K562 (cell line): ENCODE data around the gene CDC45. TPM values are rescaled to one million over a fixed set of nuclear protein-coding genes. Genes with fewer than 3 reads are reported as not detected.
A peak's percentile ranks its signal among the peaks of the same experiment; 100 is the strongest.

Experiments
- ARNT ChIP-seq, 2 experiments: fragments of 450-650 bp; IDR thresholded peaks; 2 replicates each; pipeline ENCODE4 v1.6.1; 2016; ENCODE audit warnings: mild to moderate bottlenecking in 1 of 2
- CHCHD3 ChIP-seq: fragments of 250-450 bp; sonication (Bioruptor Pico); IDR thresholded peaks from 2 replicates; pipeline ENCODE4 v2.1.2; 2022; ENCODE audit warnings: mild to moderate bottlenecking
- CSDE1 ChIP-seq, 2 experiments: fragments of 450-650 bp; IDR thresholded peaks; 2 replicates each; pipeline ENCODE4 v1.6.1; 2016; ENCODE audit warnings: mild to moderate bottlenecking in 1 of 2
- DPF2 ChIP-seq: fragments of 450-650 bp; IDR thresholded peaks from 2 replicates; pipeline ENCODE4 v1.6.1; 2016
- HMBOX1 ChIP-seq: sonication (generic); IDR thresholded peaks from 2 replicates; pipeline ENCODE4 v1.6.1; 2016
- IRF2 ChIP-seq: sonication (generic); formaldehyde crosslinking; IDR thresholded peaks from 2 replicates; pipeline ENCODE4 v1.8.1; 2022; ENCODE audit warnings: mild to moderate bottlenecking, missing genetic modification reagents
- KDM2B ChIP-seq: fragments of 250-450 bp; sonication (Bioruptor Pico); IDR thresholded peaks from 2 replicates; pipeline ENCODE4 v1.8.0; 2021; ENCODE audit warnings: mild to moderate bottlenecking, moderate library complexity
- KDM4B ChIP-seq, 2 experiments: fragments of 450-650 bp in 1 of 2; sonication (generic) in 1 of 2; IDR thresholded peaks; 2 replicates each; pipeline ENCODE4 v1.6.1; 2016 to 2017; ENCODE audit warnings: borderline replicate concordance in 2 of 2, antibody characterized with exemption in 1 of 2, low read depth in 1 of 2, mild to moderate bottlenecking in 1 of 2
- KLF16 ChIP-seq: IDR thresholded peaks from 2 replicates; pipeline ENCODE4 v1.6.1; 2016; ENCODE audit warnings: antibody characterized with exemption
- LEF1 ChIP-seq: fragments of 450-650 bp; IDR thresholded peaks from 2 replicates; pipeline ENCODE4 v1.6.1; 2016; ENCODE audit warnings: mild to moderate bottlenecking
- MED1 ChIP-seq: sonication (generic); formaldehyde crosslinking; IDR thresholded peaks from 2 replicates; pipeline ENCODE4 v1.8.1; 2023; ENCODE audit warnings: missing genetic modification reagents, borderline replicate concordance
- NFE2 ChIP-seq: IDR thresholded peaks from 2 replicates; pipeline ENCODE4 v1.6.1; 2014; ENCODE audit warnings: antibody characterized with exemption, low read depth
- POLR2H ChIP-seq: IDR thresholded peaks from 2 replicates; pipeline ENCODE4 v1.6.1; 2016; ENCODE audit warnings: missing genetic modification characterization, low read depth, mild to moderate bottlenecking, control low read depth, missing compliant biosample characterization, moderate library complexity
- SRF ChIP-seq, 2 experiments: fragments of 250-450, 450-650 bp in 1 of 2; sonication (Bioruptor Pico) in 1 of 2; sonication (generic) in 1 of 2; formaldehyde crosslinking; IDR thresholded peaks; 2 replicates each; pipeline versions ENCODE4 v1.5.0 to v1.5.1; 2020 to 2022; ENCODE audit warnings: mild to moderate bottlenecking in 1 of 2, missing genetic modification reagents in 1 of 2
- SRSF3 ChIP-seq: fragments of 200-400 bp; formaldehyde crosslinking; IDR thresholded peaks from 2 replicates; pipeline ENCODE4 v1.6.1; 2016; ENCODE audit warnings: mild to moderate bottlenecking, low read length, moderate library complexity; ENCODE audit not compliant: insufficient read depth
- TOE1 ChIP-seq, 2 experiments: fragments of 450-650 bp in 1 of 2; sonication (generic) in 1 of 2; formaldehyde crosslinking in 1 of 2; IDR thresholded peaks; 2 replicates each; pipeline versions ENCODE4 v1.7.1 to v1.8.0; 2016 to 2022; ENCODE audit warnings: borderline replicate concordance in 2 of 2, mild to moderate bottlenecking in 2 of 2, antibody characterized with exemption in 1 of 2, inconsistent platforms in 1 of 2, low read depth in 1 of 2, missing genetic modification reagents in 1 of 2, moderate library complexity in 1 of 2
- U2AF1 ChIP-seq: fragments of 200-400 bp; formaldehyde crosslinking; optimal IDR thresholded peaks from 2 replicates; pipeline ENCODE3; 2017; ENCODE audit warnings: mild to moderate bottlenecking, low read depth, low read length, moderate library complexity
- ZKSCAN8 ChIP-seq: fragments of 200-800 bp; sonication (Bioruptor generic); IDR thresholded peaks from 2 replicates; pipeline ENCODE4 v1.6.1; 2016; ENCODE audit warnings: missing genetic modification characterization, missing compliant biosample characterization
- ZNF41 ChIP-seq: fragments of 250-450 bp; sonication (Bioruptor Pico); conservative IDR thresholded peaks from 2 replicates; pipeline ENCODE4 v1.4.0; 2020; ENCODE audit warnings: mild to moderate bottlenecking
- polyA plus RNA-seq, 8 experiments: library from polyadenylated mRNA; depleted of rRNA in 4 of 8; stranded (reverse) in 5 of 8; unstranded in 3 of 8; fragments of >200 nt; fragmentation: Nextera tagmentation in 2 of 8; fragmentation: Illumina TruSeq in 1 of 8; extraction: Ambion mirVana in 2 of 8; extraction: Trizol in 1 of 8; gene quantifications; 2 replicates each; pipeline versions ENCODE4 v1.2.1 to v1.2.3, GENCODE V29; 2011 to 2014; ENCODE audit warnings: inconsistent platforms in 1 of 8, missing spikeins in 1 of 8
- total RNA-seq, 7 experiments: library from RNA; depleted of rRNA in 6 of 7; stranded (reverse); fragments of >200 nt in 6 of 7; fragmentation: Illumina TruSeq in 2 of 7; extraction: Trizol in 2 of 7; gene quantifications; 2 replicates each; pipeline versions ENCODE4 v1.2.1 to v1.2.3, GENCODE V29; 2011 to 2021; ENCODE audit warnings: low replicate concordance in 1 of 7
- TF ChIP-seq, protein P1 (sequence below), 3 experiments: fragments of 200-800 bp in 1 of 3; sonication (Bioruptor generic) in 1 of 3; sonication (generic) in 1 of 3; formaldehyde crosslinking in 1 of 3; IDR thresholded peaks; 2 replicates each; pipeline versions ENCODE4 v1.6.1 to v1.8.0; 2016 to 2022; ENCODE audit warnings: mild to moderate bottlenecking in 2 of 3, missing compliant biosample characterization in 2 of 3, missing genetic modification characterization in 2 of 3, missing genetic modification reagents in 1 of 3
- TF ChIP-seq, protein P2 (sequence below): fragments of 250-450 bp; sonication (Bioruptor Pico); IDR thresholded peaks from 2 replicates; pipeline ENCODE4 v1.9.0; 2021; ENCODE audit warnings: mild to moderate bottlenecking, inconsistent platforms

CDC45 gene
- total and polyA plus RNA-seq, 9 of the 15 experiments (the other 6 are each of a cell fraction or from before 2014, with no cell fraction given): 251 to 580 (median 410) TPM

DNA sequence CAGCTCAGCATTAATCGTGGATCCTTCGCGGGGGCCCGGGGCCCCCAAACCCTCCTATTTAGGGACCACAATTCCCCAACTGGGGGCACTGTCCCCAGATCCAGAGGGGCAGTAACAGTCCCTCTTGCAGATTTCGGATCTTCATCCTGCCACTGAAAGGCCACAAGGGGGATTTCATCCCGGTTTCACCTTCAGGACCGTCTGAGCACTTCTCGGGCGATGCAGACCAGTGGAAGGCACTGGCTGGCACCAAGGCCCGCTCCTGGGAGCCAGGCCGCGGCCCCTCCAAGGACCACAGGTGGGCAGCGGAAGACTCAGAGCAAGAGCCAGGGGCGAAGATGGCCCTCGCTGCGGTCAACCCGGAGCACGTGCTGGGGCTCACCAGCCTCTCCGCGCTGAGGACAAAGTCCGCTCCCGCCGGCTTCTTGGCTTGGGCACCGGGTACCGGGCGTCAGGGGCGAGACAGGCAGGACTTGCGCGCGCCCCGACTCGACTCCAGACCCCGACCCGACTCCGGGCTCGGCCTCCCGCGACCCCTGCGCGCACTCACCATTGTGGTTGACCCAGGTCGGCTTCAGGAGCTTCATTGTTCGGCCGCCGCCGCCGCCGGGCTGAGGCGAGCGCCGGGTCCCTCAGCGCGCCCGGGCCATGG, 48.7 kb upstream of the CDC45 start (continued):
- no peak for TF ChIP-seq TOE1 (IDR thresholded peaks at IDR 0.05; ENCODE audit: borderline replicate concordance)
- no peak for TF ChIP-seq TOE1 (CRISPR knock-in tag; IDR thresholded peaks at IDR 0.05; ENCODE audit: borderline replicate concordance, low read depth)
- TF ChIP-seq KLF16: no peak
- TF ChIP-seq SRF (CRISPR knock-in tag; IDR thresholded peaks at IDR 0.05): peak in 1 of 2 experiments; percentile 54; a peak in 2 of 4 replicates
- peak; percentile 60; the same call in 1 of the 2 replicates for TF ChIP-seq CHCHD3 (CRISPR knock-in tag)
- no peak for TF ChIP-seq NFE2
- TF ChIP-seq LEF1: no peak
- TF ChIP-seq, protein P1, sequence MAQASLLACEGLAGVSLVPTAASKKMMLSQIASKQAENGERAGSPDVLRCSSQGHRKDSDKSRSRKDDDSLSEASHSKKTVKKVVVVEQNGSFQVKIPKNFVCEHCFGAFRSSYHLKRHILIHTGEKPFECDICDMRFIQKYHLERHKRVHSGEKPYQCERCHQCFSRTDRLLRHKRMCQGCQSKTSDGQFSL (CRISPR knock-in tag; IDR thresholded peaks at IDR 0.05): no peak
- TF ChIP-seq, protein P1 (tag; IDR thresholded peaks at IDR 0.05): no peak
- no peak for TF ChIP-seq ZKSCAN8 (CRISPR knock-in tag)
- TF ChIP-seq ARNT (IDR thresholded peaks at IDR 0.05): no peak
- no peak for TF ChIP-seq U2AF1
- TF ChIP-seq IRF2: no peak
- TF ChIP-seq, protein P2, sequence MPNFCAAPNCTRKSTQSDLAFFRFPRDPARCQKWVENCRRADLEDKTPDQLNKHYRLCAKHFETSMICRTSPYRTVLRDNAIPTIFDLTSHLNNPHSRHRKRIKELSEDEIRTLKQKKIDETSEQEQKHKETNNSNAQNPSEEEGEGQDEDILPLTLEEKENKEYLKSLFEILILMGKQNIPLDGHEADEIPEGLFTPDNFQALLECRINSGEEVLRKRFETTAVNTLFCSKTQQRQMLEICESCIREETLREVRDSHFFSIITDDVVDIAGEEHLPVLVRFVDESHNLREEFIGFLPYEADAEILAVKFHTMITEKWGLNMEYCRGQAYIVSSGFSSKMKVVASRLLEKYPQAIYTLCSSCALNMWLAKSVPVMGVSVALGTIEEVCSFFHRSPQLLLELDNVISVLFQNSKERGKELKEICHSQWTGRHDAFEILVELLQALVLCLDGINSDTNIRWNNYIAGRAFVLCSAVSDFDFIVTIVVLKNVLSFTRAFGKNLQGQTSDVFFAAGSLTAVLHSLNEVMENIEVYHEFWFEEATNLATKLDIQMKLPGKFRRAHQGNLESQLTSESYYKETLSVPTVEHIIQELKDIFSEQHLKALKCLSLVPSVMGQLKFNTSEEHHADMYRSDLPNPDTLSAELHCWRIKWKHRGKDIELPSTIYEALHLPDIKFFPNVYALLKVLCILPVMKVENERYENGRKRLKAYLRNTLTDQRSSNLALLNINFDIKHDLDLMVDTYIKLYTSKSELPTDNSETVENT: peak; percentile 85; the same call in 1 of the 2 replicates
- no peak for TF ChIP-seq KDM4B (IDR thresholded peaks at IDR 0.05; ENCODE audit: borderline replicate concordance in 2 of 2, low read depth in 1 of 2)
- no peak for TF ChIP-seq HMBOX1
- no peak for TF ChIP-seq CSDE1 (IDR thresholded peaks at IDR 0.05)
- TF ChIP-seq ZNF41 (CRISPR knock-in tag): no peak
- no peak; the same call in 1 of the 2 replicates for TF ChIP-seq SRSF3
- TF ChIP-seq MED1 (CRISPR knock-in tag): no peak
- no peak for TF ChIP-seq POLR2H
- peak; percentile 79; the same call in 1 of the 2 replicates for TF ChIP-seq KDM2B (CRISPR knock-in tag)
- TF ChIP-seq DPF2: no peak
